ENCODE results near the gene EIF4EBP3.

Gene EIF4EBP3

GRCh38 chr5:140540227-140540626 is 7.2 kb upstream of the EIF4EBP3 start:
- H3K4me3 ChIP-seq (replicated peaks; ENCODE audit: low read depth, low read length) = no peak overlapping the region
- DNase-seq (ENCODE audit: low read depth) = no peak
- TF ChIP-seq CTCF (IDR thresholded peaks at IDR 0.05; ENCODE audit: low read length, missing control alignments) = no peak

GRCh38 chr5:140542972-140543371 is 4.5 kb upstream of the EIF4EBP3 start:
- no peak for DNase-seq (ENCODE audit: low read depth)
- TF ChIP-seq CTCF (IDR thresholded peaks at IDR 0.05; ENCODE audit: low read length, missing control alignments) = no peak
- H3K4me3 ChIP-seq (replicated peaks; ENCODE audit: low read depth, low read length) = no peak overlapping the region

GRCh38 chr5:140544986-140545385 is 2.5 kb upstream of the EIF4EBP3 start:
- no peak overlapping the region for H3K4me3 ChIP-seq (replicated peaks; ENCODE audit: low read depth, low read length)
- no peak for TF ChIP-seq CTCF (IDR thresholded peaks at IDR 0.05; ENCODE audit: low read length, missing control alignments)
- DNase-seq (ENCODE audit: low read depth) = no peak

GRCh38 chr5:140545606-140546005 is 1.9 kb upstream of the EIF4EBP3 start:
- TF ChIP-seq CTCF (IDR thresholded peaks at IDR 0.05; ENCODE audit: low read length, missing control alignments) = no peak
- DNase-seq (ENCODE audit: low read depth) = no peak

GRCh38 chr5:140546851-140547507 is 483 bp upstream of the EIF4EBP3 start:
- DNase-seq (ENCODE audit: low read depth) = no peak
- TF ChIP-seq CTCF (IDR thresholded peaks at IDR 0.05; ENCODE audit: low read length, missing control alignments) = no peak
- H3K4me3 ChIP-seq (replicated peaks; ENCODE audit: low read depth, low read length) = no peak overlapping the region

More at GRCh38 chr5:140545606-140546005, 1.9 kb upstream of the EIF4EBP3 start:
- no peak overlapping the region for H3K4me3 ChIP-seq (replicated peaks; ENCODE audit: low read depth, low read length)

- no peak for TF ChIP-seq CTCF (IDR thresholded peaks at IDR 0.05; ENCODE audit: low read length, missing control alignments)
- peak overlapping the region; percentile 51 for H3K4me3 ChIP-seq (replicated peaks; ENCODE audit: low read depth, low read length)
- DNase-seq (ENCODE audit: low read depth) = no peak
Observed at GRCh38 chr5:140548300-140548688, 832 bp downstream of the EIF4EBP3 start.

GRCh38 chr5:140548791-140549190 is 1.3 kb downstream of the EIF4EBP3 start:
- no peak overlapping the region for H3K4me3 ChIP-seq (replicated peaks; ENCODE audit: low read depth, low read length)
- TF ChIP-seq CTCF (IDR thresholded peaks at IDR 0.05; ENCODE audit: low read length, missing control alignments) = no peak
- DNase-seq (ENCODE audit: low read depth) = no peak

All from fibroblast of pulmonary artery (primary cell).